ENCODE results near the gene XPC.

Gene XPC

DNA sequence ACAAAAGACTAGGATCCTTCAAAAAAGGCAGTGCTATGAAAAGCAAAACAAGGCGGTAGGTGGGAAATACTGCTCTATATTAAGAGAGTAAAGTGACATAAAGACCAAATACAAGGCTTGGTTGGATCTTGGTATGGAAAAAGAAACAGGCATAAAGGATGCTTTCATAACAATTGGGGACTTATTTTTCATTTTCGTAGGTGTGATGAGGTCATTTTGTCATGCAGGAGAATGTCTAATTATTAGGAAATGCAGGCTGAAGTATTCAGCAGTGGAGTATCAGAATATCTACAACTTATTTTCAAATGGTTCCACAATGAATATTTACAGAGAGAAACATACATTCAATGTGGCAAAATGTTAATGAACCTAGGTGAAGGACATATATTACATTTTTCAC lies 9.0 kb downstream of the XPC start:
- Histone ChIP-seq H3K9ac (ENCODE audit: low read length) (no peak overlapping the region), H3K36me3 (ENCODE audit: control insufficient read depth, insufficient read depth, low read length, severe bottlenecking) (peaks cover 84% of the 10 kb centered on the region)

DNA sequence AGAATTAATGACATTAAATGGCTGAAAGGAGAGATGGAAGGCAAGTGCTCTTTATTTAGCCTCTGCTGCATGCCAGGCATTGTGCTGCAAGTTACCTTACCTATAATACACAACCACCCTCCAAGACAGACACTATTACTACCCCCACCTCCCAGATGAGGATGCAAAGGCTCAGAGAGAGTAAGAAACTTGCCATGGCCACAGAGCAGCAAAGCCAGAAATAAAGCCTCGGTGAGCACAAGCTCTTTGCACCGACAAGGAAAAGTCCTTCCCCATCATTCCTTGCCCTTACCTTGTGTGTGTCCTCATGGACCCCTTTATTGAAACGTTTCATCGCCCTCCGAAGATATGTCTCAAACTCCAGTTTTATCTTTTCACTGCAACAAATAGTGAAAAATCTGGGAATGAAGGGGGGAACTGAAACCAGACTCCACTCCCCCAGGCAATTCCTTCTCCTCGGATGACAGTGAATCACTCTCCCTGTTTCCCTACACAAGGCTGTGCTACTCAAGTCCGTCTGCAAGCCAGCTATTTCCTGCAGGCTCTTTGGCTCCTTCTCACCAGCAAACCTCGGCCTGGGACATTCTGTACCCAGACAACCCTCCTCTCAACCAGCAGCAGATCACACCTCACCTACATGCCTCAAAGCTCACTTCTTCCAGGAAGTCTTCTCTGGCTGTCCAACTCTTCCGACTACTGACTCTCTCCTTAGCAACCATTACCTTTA lies 11.4 kb downstream of the XPC start:
- Histone ChIP-seq H3K36me3 (ENCODE audit: control insufficient read depth, insufficient read depth, low read length, severe bottlenecking) (peaks cover 99% of the 10 kb centered on the region), H3K9ac (ENCODE audit: low read length) (no peak overlapping the region), H3K9me3 (ENCODE audit: control insufficient read depth, low read length) (peaks cover 3% of the 10 kb centered on the region), H3K27me3 (replicated peaks; ENCODE audit: control insufficient read depth, insufficient read depth, low read length) (no peaks in the 10 kb centered on the region), H3K4me3 (ENCODE audit: low read length) (no peak overlapping the region), H3K4me1 (ENCODE audit: control insufficient read depth, insufficient read depth, low read length) (peaks cover 14% of the 10 kb centered on the region)
- peak; percentile 77 for DNase-seq (ENCODE audit: low read depth)

More for the DNA sequence above, 9.0 kb downstream of the XPC start:
- Histone ChIP-seq H3K4me1 (ENCODE audit: control insufficient read depth, insufficient read depth, low read length) (peaks cover 14% of the 10 kb centered on the region), H3K9me3 (ENCODE audit: control insufficient read depth, low read length) (no peaks in the 10 kb centered on the region), H3K4me3 (ENCODE audit: low read length) (no peak overlapping the region), H3K27me3 (replicated peaks; ENCODE audit: control insufficient read depth, insufficient read depth, low read length) (no peaks in the 10 kb centered on the region)
- no peak for DNase-seq (ENCODE audit: low read depth)

DNA sequence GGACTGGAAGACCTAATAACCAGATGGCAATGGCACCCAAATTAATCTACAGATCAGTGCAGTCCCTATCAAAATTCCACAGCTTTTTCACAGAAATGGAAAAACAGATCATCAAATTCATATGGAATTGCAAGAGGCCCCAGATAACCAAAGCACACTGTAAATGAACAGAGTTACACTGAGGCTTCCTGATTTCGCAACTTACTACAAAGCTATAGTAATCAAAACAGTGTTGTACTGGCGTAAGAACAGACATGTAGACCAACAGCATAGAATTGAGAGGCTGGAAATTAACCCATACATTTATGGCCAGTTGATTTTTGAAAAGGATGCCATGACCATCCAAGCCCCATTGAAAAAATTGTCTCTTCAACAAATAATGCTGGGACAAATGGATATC lies 16.2 kb downstream of the XPC start:
- Histone ChIP-seq H3K4me1 (ENCODE audit: control insufficient read depth, insufficient read depth, low read length) (no peaks in the 10 kb centered on the region), H3K9me3 (ENCODE audit: control insufficient read depth, low read length) (peaks cover 18% of the 10 kb centered on the region), H3K4me3 (ENCODE audit: low read length) (no peak overlapping the region), H3K9ac (ENCODE audit: low read length) (no peak overlapping the region), H3K27me3 (replicated peaks; ENCODE audit: control insufficient read depth, insufficient read depth, low read length) (no peaks in the 10 kb centered on the region), H3K36me3 (ENCODE audit: control insufficient read depth, insufficient read depth, low read length, severe bottlenecking) (peaks cover 99% of the 10 kb centered on the region)
- DNase-seq (ENCODE audit: low read depth) = no peak

DNA sequence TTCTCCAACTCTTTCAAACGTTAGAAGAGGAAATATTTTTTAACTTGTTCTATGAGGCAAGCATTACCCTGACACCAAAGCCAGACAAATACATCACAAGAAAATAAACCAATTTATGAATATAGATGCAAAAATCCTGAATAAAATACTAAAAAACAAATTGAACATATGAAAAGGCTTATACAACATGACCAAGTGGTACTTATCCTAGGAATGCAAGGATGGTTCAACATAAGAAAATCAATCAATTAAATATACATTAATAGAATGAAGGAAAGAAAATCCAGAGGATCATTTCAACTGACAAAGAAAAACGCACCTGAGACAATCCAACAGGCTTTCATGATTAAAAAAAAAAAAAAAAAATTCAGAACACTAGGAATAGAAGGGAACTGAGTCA lies 17.1 kb downstream of the XPC start:
- peaks cover 100% of the 10 kb centered on the region for H3K36me3 ChIP-seq (ENCODE audit: control insufficient read depth, insufficient read depth, low read length, severe bottlenecking)
- no peaks in the 10 kb centered on the region for H3K27me3 ChIP-seq (replicated peaks; ENCODE audit: control insufficient read depth, insufficient read depth, low read length)
- H3K4me3 ChIP-seq (ENCODE audit: low read length) = no peak overlapping the region
- peaks cover 18% of the 10 kb centered on the region for H3K9me3 ChIP-seq (ENCODE audit: control insufficient read depth, low read length)
- H3K9ac ChIP-seq (ENCODE audit: low read length) = no peak overlapping the region
- DNase-seq (ENCODE audit: low read depth) = no peak
- no peaks in the 10 kb centered on the region for H3K4me1 ChIP-seq (ENCODE audit: control insufficient read depth, insufficient read depth, low read length)

DNA sequence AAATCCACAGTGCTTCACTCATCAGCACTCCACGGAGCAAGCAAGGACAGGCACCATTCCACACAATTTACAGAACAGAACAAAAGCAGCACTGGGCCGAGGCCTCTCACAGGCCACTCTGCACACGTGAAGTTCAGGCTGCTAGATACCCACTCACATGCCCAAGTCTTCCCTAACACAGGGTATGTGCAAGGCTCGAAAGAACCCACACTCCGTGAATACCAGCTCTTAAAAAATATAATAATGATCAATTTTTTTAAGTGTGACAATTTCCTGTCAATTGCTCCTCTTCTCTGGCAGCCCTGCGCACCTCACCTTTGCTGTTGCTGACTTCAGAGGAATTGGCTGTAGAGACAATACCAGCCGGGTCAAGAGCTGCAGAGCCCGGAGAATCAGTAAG lies 19.0 kb downstream of the XPC start:
- Histone ChIP-seq H3K9me3 (ENCODE audit: control insufficient read depth, low read length) (peaks cover 18% of the 10 kb centered on the region), H3K4me3 (ENCODE audit: low read length) (no peak overlapping the region), H3K9ac (ENCODE audit: low read length) (no peak overlapping the region), H3K36me3 (ENCODE audit: control insufficient read depth, insufficient read depth, low read length, severe bottlenecking) (peaks cover 89% of the 10 kb centered on the region), H3K4me1 (ENCODE audit: control insufficient read depth, insufficient read depth, low read length) (no peaks in the 10 kb centered on the region), H3K27me3 (replicated peaks; ENCODE audit: control insufficient read depth, insufficient read depth, low read length) (no peaks in the 10 kb centered on the region)
- DNase-seq (ENCODE audit: low read depth) = no peak

DNA sequence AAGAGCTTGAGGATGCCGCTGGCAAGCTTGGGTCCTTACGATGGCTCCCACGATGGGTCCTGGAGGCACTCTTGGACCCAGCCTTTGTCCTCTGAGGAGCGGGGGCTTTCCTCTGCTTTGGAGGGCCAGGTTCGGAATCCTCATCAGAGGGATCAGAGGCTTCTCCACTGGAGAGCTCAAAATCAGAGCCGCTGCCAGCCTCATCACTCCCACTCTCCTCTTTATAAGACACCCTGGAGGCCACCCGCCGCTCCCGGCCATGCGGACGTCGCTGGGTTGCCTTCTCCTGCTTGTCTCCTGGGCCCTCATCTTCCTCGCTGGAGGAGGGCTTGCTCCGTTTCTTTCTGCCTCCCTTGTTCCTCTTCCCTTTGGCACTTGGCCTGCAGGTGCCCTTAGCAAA lies 20.0 kb downstream of the XPC start:
- Histone ChIP-seq H3K9me3 (ENCODE audit: control insufficient read depth, low read length) (peaks cover 18% of the 10 kb centered on the region), H3K4me1 (ENCODE audit: control insufficient read depth, insufficient read depth, low read length) (no peaks in the 10 kb centered on the region), H3K36me3 (ENCODE audit: control insufficient read depth, insufficient read depth, low read length, severe bottlenecking) (peaks cover 89% of the 10 kb centered on the region), H3K4me3 (ENCODE audit: low read length) (no peak overlapping the region), H3K9ac (ENCODE audit: low read length) (no peak overlapping the region), H3K27me3 (replicated peaks; ENCODE audit: control insufficient read depth, insufficient read depth, low read length) (no peaks in the 10 kb centered on the region)
- DNase-seq (ENCODE audit: low read depth) = no peak

DNA sequence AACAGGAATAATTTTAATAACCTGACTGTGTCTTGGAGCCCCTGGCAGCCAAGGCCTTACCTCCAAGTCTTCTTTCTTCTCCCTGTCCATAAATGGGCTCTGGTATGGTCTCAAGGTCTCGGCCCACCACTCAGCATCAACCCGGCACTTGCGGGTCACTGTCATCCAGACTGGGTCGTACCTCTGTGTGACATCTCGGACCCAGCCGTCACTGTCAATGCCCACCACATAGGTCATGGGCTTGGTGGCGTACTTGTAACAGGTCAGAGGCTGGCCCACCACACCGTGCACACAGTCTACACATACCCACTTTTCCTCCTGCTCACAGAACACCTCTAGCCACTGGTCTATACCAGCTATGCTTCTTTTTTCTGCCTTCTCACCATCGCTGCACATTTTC lies 20.4 kb downstream of the XPC start:
- no peak for DNase-seq (ENCODE audit: low read depth)
- Histone ChIP-seq H3K36me3 (ENCODE audit: control insufficient read depth, insufficient read depth, low read length, severe bottlenecking) (peaks cover 89% of the 10 kb centered on the region), H3K4me1 (ENCODE audit: control insufficient read depth, insufficient read depth, low read length) (no peaks in the 10 kb centered on the region)

DNA sequence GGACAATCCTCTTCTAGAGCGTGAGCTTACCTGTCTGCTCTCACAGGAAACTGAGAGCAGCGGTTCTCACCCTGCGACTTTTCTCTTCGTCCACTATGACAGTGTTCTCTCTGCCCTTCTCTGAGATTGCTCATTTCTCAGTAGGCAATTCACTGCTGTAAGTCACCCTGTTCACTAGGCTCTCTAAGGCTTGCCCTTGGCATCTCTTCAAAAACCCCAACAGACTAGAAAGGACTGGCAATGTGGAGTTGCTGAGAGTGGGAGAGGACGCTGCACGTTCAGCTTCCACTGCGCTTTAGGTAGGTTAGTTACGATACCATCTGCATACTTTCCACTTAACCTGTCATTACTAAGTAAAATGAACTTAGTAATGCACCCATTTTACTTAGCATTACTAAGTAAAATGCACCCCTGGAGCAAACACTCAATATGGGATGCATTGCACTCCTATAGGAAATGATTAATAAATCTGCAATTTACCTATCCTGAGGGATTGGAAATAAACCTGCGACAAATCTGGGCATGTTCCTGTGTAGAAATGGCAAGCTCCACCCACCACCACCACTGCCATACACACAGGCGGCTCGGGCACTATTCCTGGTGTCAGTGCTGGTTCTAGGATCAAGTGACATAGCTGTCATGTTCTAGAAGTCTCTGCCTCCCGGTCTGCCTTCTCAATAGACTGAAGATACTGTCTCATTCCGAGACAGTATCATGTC lies 21.4 kb downstream of the XPC start:
- Histone ChIP-seq H3K4me1 (ENCODE audit: control insufficient read depth, insufficient read depth, low read length) (no peaks in the 10 kb centered on the region), H3K9ac (ENCODE audit: low read length) (no peak overlapping the region), H3K9me3 (ENCODE audit: control insufficient read depth, low read length) (peaks cover 15% of the 10 kb centered on the region), H3K36me3 (ENCODE audit: control insufficient read depth, insufficient read depth, low read length, severe bottlenecking) (peaks cover 88% of the 10 kb centered on the region), H3K4me3 (ENCODE audit: low read length) (no peak overlapping the region), H3K27me3 (replicated peaks; ENCODE audit: control insufficient read depth, insufficient read depth, low read length) (no peaks in the 10 kb centered on the region)
- DNase-seq (ENCODE audit: low read depth) = no peak

More for the DNA sequence above, 20.4 kb downstream of the XPC start:
- H3K9ac ChIP-seq (ENCODE audit: low read length) = no peak overlapping the region
- H3K9me3 ChIP-seq (ENCODE audit: control insufficient read depth, low read length) = peaks cover 18% of the 10 kb centered on the region
- no peaks in the 10 kb centered on the region for H3K27me3 ChIP-seq (replicated peaks; ENCODE audit: control insufficient read depth, insufficient read depth, low read length)
- H3K4me3 ChIP-seq (ENCODE audit: low read length) = no peak overlapping the region

DNA sequence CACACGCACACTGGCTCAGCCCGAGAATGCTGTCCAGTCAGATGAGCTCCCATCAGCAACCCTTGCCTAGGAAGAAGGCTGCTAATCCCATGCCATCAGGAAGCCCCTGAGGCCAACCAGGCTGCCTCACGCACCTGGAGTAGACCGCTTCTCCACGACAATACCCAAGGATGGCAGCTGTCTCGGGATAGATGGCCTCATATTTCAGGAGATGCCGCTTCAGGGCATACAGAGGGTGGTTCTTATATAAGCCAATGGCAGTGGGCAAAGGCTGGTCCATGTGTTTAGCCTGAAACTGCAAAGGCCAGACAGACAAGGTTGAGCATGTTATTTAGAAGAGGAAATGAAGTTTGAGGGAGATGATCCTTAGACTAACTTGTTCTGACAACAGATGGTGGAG lies 22.2 kb downstream of the XPC start:
- Histone ChIP-seq H3K27me3 (replicated peaks; ENCODE audit: control insufficient read depth, insufficient read depth, low read length) (no peaks in the 10 kb centered on the region), H3K36me3 (ENCODE audit: control insufficient read depth, insufficient read depth, low read length, severe bottlenecking) (peaks cover 88% of the 10 kb centered on the region), H3K4me1 (ENCODE audit: control insufficient read depth, insufficient read depth, low read length) (no peaks in the 10 kb centered on the region), H3K9me3 (ENCODE audit: control insufficient read depth, low read length) (peaks cover 7% of the 10 kb centered on the region), H3K9ac (ENCODE audit: low read length) (no peak overlapping the region), H3K4me3 (ENCODE audit: low read length) (no peak overlapping the region)
- no peak for DNase-seq (ENCODE audit: low read depth)

DNA sequence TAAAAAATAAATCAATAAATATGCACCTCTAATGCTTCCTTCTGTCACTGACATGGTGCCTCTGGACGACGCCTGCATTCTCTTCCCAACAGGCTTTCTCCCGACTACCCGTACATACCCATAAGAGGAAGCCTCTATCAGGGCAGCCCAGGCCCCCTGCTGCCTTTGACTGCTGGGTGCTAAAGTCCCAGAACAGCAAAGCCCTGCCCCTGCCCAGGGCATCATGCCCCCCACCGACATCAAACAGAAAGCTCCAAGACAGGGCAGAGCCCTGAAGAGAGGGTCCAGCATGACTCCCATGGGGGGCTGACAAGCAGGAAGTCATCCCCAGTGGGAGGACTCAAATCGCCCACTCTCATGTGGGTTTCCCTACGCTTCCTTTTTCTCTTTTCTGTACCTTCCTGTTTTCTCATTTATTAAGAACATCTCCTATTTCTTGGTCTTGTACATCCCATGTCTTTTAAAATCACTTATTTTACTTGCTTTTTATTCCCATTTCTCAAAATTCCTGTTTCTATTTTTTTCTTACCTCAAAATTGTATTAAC lies 23.4 kb downstream of the XPC start:
- Histone ChIP-seq H3K9ac (ENCODE audit: low read length) (no peak overlapping the region), H3K36me3 (ENCODE audit: control insufficient read depth, insufficient read depth, low read length, severe bottlenecking) (peaks cover 76% of the 10 kb centered on the region), H3K27me3 (replicated peaks; ENCODE audit: control insufficient read depth, insufficient read depth, low read length) (no peaks in the 10 kb centered on the region), H3K9me3 (ENCODE audit: control insufficient read depth, low read length) (no peaks in the 10 kb centered on the region), H3K4me3 (ENCODE audit: low read length) (no peak overlapping the region), H3K4me1 (ENCODE audit: control insufficient read depth, insufficient read depth, low read length) (no peaks in the 10 kb centered on the region)
- no peak for DNase-seq (ENCODE audit: low read depth)

DNA sequence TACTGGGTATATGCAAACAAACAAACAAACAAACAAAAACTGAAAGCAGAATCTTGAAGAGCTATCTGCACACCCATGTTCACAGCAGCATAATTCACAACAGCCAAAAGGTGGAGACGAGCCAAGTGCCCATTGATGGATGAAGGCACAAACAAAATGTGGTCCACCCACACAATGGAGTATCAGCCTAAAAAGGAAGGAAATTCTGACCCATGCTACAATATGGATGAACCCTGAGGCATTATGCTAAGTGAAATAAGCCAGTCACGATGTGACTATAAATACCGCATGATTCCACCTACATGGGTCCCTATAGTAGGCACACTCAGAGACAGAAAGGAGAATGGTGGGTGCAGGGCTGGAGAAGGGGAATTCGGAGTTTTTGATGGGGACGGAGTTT lies 24.1 kb downstream of the XPC start:
- H3K4me1 ChIP-seq (ENCODE audit: control insufficient read depth, insufficient read depth, low read length) = no peaks in the 10 kb centered on the region
- peaks cover 70% of the 10 kb centered on the region for H3K36me3 ChIP-seq (ENCODE audit: control insufficient read depth, insufficient read depth, low read length, severe bottlenecking)
- no peak overlapping the region for H3K4me3 ChIP-seq (ENCODE audit: low read length)
- H3K9ac ChIP-seq (ENCODE audit: low read length) = no peak overlapping the region
- DNase-seq (ENCODE audit: low read depth) = no peak
- no peaks in the 10 kb centered on the region for H3K9me3 ChIP-seq (ENCODE audit: control insufficient read depth, low read length)
- H3K27me3 ChIP-seq (replicated peaks; ENCODE audit: control insufficient read depth, insufficient read depth, low read length) = no peaks in the 10 kb centered on the region

Data from adipocyte (in vitro differentiated cells).